ENCODE results near the gene C2orf92. TPM values are rescaled to one million over a fixed set of nuclear protein-coding genes. Genes with fewer than 3 reads are reported as not detected.

The C2orf92 gene
- total and polyA plus RNA-seq, 2 donors (not counting 3 experiments of a cell fraction or from before 2014, with no cell fraction given), result 1.8 to 7.9 TPM

GRCh38 chr2:97658691-97659157 is 10.8 kb upstream of the C2orf92 start:
- FAIRE-seq (no peak), DNase-seq (ENCODE audit: low read depth, low spot score) (no peak)
- H3K9me3 ChIP-seq (replicated peaks; ENCODE audit: control insufficient read depth, insufficient read depth, low read length), result no peaks in the 10 kb centered on the region
- H3K27me3 ChIP-seq (ENCODE audit: control insufficient read depth in 2 of 2, insufficient read depth in 2 of 2, low read length in 2 of 2), result no peaks in the 10 kb centered on the region
- no peaks in the 10 kb centered on the region for H4K20me1 ChIP-seq (replicated peaks; ENCODE audit: control insufficient read depth, extremely low read depth, insufficient read depth, low read length)
- POLR2A ChIA-PET, result no interaction called here
- H3K4me3 ChIP-seq (replicated peaks in 1 of 3; ENCODE audit: insufficient read depth in 1 of 3, low read depth in 1 of 3, low read length in 3 of 3), result no peak overlapping the region
- H3K4me1 ChIP-seq (ENCODE audit: control insufficient read depth, extremely low read depth, insufficient read depth, low read length), result peaks cover 18% of the 10 kb centered on the region
- H3K79me2 ChIP-seq (ENCODE audit: control insufficient read depth, insufficient read depth, low read length), result peaks cover 13% of the 10 kb centered on the region
- H2AFZ ChIP-seq (ENCODE audit: low read depth, low read length), result no peak overlapping the region
- dilution Hi-C loops (cut with MboI; ENCODE audit: extremely low pct_ligation_motif_present, low sequenced_read_pairs), result no loop called here
- CTCF ChIA-PET, result no interaction called here
- TF ChIP-seq MYC (IDR thresholded peaks at IDR 0.05; ENCODE audit: low read depth, low read length), result no peak
- no peak for TF ChIP-seq JUN (IDR thresholded peaks at IDR 0.05; ENCODE audit: borderline replicate concordance, insufficient read depth, insufficient read length, low read depth)
- TF ChIP-seq EZH2 (IDR thresholded peaks at IDR 0.05; ENCODE audit: borderline replicate concordance, low read depth, low read length, severe bottlenecking), result no peak
- TF ChIP-seq POLR2A (IDR thresholded peaks at IDR 0.05; ENCODE audit: low read depth, low read length), result no peak
- TF ChIP-seq CTCF (IDR thresholded peaks at IDR 0.05; ENCODE audit: extremely low read depth in 1 of 2, insufficient read depth in 1 of 2, low read depth in 1 of 2, low read length in 2 of 2), result no peak
- no peak for TF ChIP-seq POLR2AphosphoS5 (IDR thresholded peaks at IDR 0.05; ENCODE audit: insufficient read depth, low read depth, low read length)
- TF ChIP-seq GATA2 (IDR thresholded peaks at IDR 0.05; ENCODE audit: insufficient read depth, insufficient read length, low read depth, low read length), result no peak
- TF ChIP-seq MAX (IDR thresholded peaks at IDR 0.05; ENCODE audit: insufficient read depth, insufficient read length), result no peak
- no peak overlapping the region for H3K9ac ChIP-seq (replicated peaks; ENCODE audit: extremely low read depth, insufficient read depth, low read length)
- no TSS peak for BruUV-seq (replicated peaks)
- no peak overlapping the region for H3K4me2 ChIP-seq (ENCODE audit: insufficient read depth, low read length)
- H3K27ac ChIP-seq (ENCODE audit: insufficient read depth, low read depth, low read length), result no peak overlapping the region
- peaks cover 0 to 20% of the 10 kb centered on the region in 2 experiments for H3K36me3 ChIP-seq (ENCODE audit: control insufficient read depth in 2 of 2, extremely low read depth in 1 of 2, insufficient read depth in 2 of 2, low read length in 2 of 2)
- intact Hi-C loops (cut with micrococcal nuclease), result no loop called here
- H3K9me1 ChIP-seq (replicated peaks; ENCODE audit: control insufficient read depth, extremely low read depth, insufficient read depth, low read length), result no peaks in the 10 kb centered on the region

Measured in endothelial cell of umbilical vein (primary cell).